Smooth muscle cell (in vitro differentiated cells): ENCODE data around the gene RNF214. TPM values are rescaled to one million over a fixed set of nuclear protein-coding genes. Genes with fewer than 3 reads are reported as not detected.

Experiments
- DNase-seq: peaks from one replicate; lab custom pipeline; 2025; ENCODE audit not compliant: unreplicated experiment; lab: John Stamatoyannopoulos, UW
- H2AFZ ChIP-seq: fragments of 200-600 bp; sonication (generic); 2 replicates; pipeline ENCODE4 v1.6.0; 2016; ENCODE audit warnings: antibody characterized with exemption, low read depth, mild to moderate bottlenecking
- H3F3A ChIP-seq: fragments of 200-600 bp; sonication (generic); 2 replicates; pipeline ENCODE4 v1.6.0; 2017; ENCODE audit warnings: antibody characterized with exemption, low read depth
- H3K27ac ChIP-seq: fragments of 200-600 bp; sonication (generic); 2 replicates; pipeline ENCODE4 v1.5.1; 2016; ENCODE audit warnings: low read depth, mild to moderate bottlenecking
- H3K27me3 ChIP-seq: fragments of 200-600 bp; sonication (generic); 2 replicates; pipeline ENCODE4 v1.6.1; 2016; ENCODE audit warnings: low read depth, mild to moderate bottlenecking
- H3K36me3 ChIP-seq: fragments of 200-600 bp; sonication (generic); 2 replicates; pipeline ENCODE4 v1.5.1; 2016; ENCODE audit warnings: low read depth
- H3K4me1 ChIP-seq: fragments of 200-600 bp; sonication (generic); 2 replicates; pipeline ENCODE4 v1.5.1; 2016; ENCODE audit warnings: low read depth
- H3K4me2 ChIP-seq: fragments of 200-600 bp; sonication (generic); 2 replicates; pipeline ENCODE4 v1.6.0; 2016; ENCODE audit warnings: mild to moderate bottlenecking
- H3K4me3 ChIP-seq: fragments of 200-600 bp; sonication (generic); 2 replicates; pipeline ENCODE4 v1.5.1; 2016; ENCODE audit warnings: mild to moderate bottlenecking
- H3K79me2 ChIP-seq: fragments of 200-600 bp; sonication (generic); 2 replicates; pipeline ENCODE4 v1.6.0; 2016; ENCODE audit warnings: low read depth, mild to moderate bottlenecking
- H3K9ac ChIP-seq: fragments of 200-600 bp; sonication (generic); 2 replicates; pipeline ENCODE4 v1.6.0; 2016; ENCODE audit warnings: low read depth
- H3K9me3 ChIP-seq: fragments of 200-600 bp; sonication (generic); replicated peaks from 2 replicates; pipeline ENCODE4 v1.5.1; 2016; ENCODE audit warnings: low read depth
- H4K20me1 ChIP-seq: fragments of 200-600 bp; sonication (generic); 2 replicates; pipeline ENCODE4 v1.6.0; 2016; ENCODE audit warnings: low read depth
- CTCF ChIP-seq: fragments of 200-600 bp; sonication (generic); IDR thresholded peaks from 2 replicates; pipeline ENCODE4 v1.5.1; 2017; ENCODE audit warnings: borderline replicate concordance, mild to moderate bottlenecking, antibody characterized with exemption; ENCODE audit not compliant: insufficient read depth, poor library complexity, severe bottlenecking
- WGBS: methylation state at CpG from one replicate; pipeline ENCODE4 v1.1.7; 2016; ENCODE audit warnings: low lambda C conversion rate; 5-methylcytosine and 5-hydroxymethylcytosine counted together
- polyA plus RNA-seq: library from polyadenylated mRNA; unstranded; fragments of >200 nt; fragmentation: Nextera tagmentation; extraction: Ambion mirVana; gene quantifications from 2 replicates; pipeline ENCODE4 v1.2.1, GENCODE V29; 2016
- total RNA-seq: library from RNA; depleted of rRNA; stranded (reverse); fragments of >200 nt; gene quantifications from 2 replicates; pipeline ENCODE4 v1.2.3, GENCODE V29; 2014

Gene RNF214
- total and polyA plus RNA-seq, 2 experiments from 2014 or later, result 10.9 to 15.8 TPM

GRCh38 chr11:117300283-117300663 lies 67.8 kb downstream of the RNF214 start:
- H3K27me3 ChIP-seq, result no peaks in the 10 kb centered on the region
- H3K4me3 ChIP-seq, result no peak overlapping the region
- no peaks in the 10 kb centered on the region for H3K79me2 ChIP-seq
- H3K4me2 ChIP-seq, result peak overlapping the region; percentile 36
- H3K36me3 ChIP-seq, result no peaks in the 10 kb centered on the region
- no peak overlapping the region for H2AFZ ChIP-seq
- TF ChIP-seq CTCF, result no peak
- peaks cover 22% of the 10 kb centered on the region for H4K20me1 ChIP-seq
- 56% methylated on average over 17 of the region's 17 CpGs for WGBS
- no peak for DNase-seq
- no peaks in the 10 kb centered on the region for H3F3A ChIP-seq
- no peak overlapping the region for H3K9ac ChIP-seq
- no peak overlapping the region for H3K27ac ChIP-seq
- peaks cover 21% of the 10 kb centered on the region for H3K4me1 ChIP-seq
- no peaks in the 10 kb centered on the region for H3K9me3 ChIP-seq

- H3K4me3 ChIP-seq, result no peak overlapping the region
- H3K27ac ChIP-seq, result no peak overlapping the region
- H3K79me2 ChIP-seq, result no peaks in the 10 kb centered on the region
- H3K27me3 ChIP-seq, result no peaks in the 10 kb centered on the region
- WGBS, result 47% methylated on average over 5 of the region's 5 CpGs
- peaks cover 22% of the 10 kb centered on the region for H4K20me1 ChIP-seq
- no peak for TF ChIP-seq CTCF
- peaks cover 21% of the 10 kb centered on the region for H3K4me1 ChIP-seq
- no peaks in the 10 kb centered on the region for H3F3A ChIP-seq
- H3K9ac ChIP-seq, result no peak overlapping the region
- DNase-seq, result no peak
- H2AFZ ChIP-seq, result no peak overlapping the region
- no peaks in the 10 kb centered on the region for H3K9me3 ChIP-seq
- H3K36me3 ChIP-seq, result no peaks in the 10 kb centered on the region
- H3K4me2 ChIP-seq, result peak overlapping the region; percentile 36
These were observed 68.3 kb downstream of the RNF214 start for GRCh38 chr11:117300773-117301172.

- WGBS, result 97% methylated on average over 6 of the region's 7 CpGs
These were observed 69.8 kb downstream of the RNF214 start for GRCh38 chr11:117302228-117302627.

More at GRCh38 chr11:117302228-117302627, 69.8 kb downstream of the RNF214 start:
- H3K4me3 ChIP-seq, result no peak overlapping the region
- H4K20me1 ChIP-seq, result peaks cover 22% of the 10 kb centered on the region
- peaks cover 21% of the 10 kb centered on the region for H3K4me1 ChIP-seq
- H2AFZ ChIP-seq, result no peak overlapping the region
- H3F3A ChIP-seq, result no peaks in the 10 kb centered on the region
- no peak overlapping the region for H3K4me2 ChIP-seq
- H3K9ac ChIP-seq, result no peak overlapping the region
- TF ChIP-seq CTCF, result no peak
- DNase-seq, result no peak
- no peak overlapping the region for H3K27ac ChIP-seq
- no peaks in the 10 kb centered on the region for H3K27me3 ChIP-seq
- H3K9me3 ChIP-seq, result no peaks in the 10 kb centered on the region
- H3K79me2 ChIP-seq, result no peaks in the 10 kb centered on the region
- H3K36me3 ChIP-seq, result no peaks in the 10 kb centered on the region
